ENCODE measurements around the gene CADM1.

DNA sequence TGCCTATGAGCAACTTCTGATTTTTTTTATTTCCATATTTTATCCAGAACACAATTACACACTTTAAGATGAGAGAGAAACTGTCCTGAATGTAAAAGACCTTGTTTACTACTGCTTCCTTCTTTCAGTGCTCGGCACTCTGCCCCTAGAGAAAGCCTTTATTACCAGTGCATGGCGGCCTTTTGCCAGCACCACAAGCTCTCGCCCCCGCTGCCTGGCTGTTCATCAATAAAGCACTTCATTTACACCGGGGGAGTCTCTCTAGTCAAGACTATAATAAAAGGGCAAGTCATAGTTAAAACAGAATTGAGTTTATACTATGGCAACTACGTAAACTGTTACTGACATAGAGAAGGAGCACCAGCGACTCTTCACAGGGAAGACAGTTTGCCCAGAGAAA is 259.5 kb downstream of the CADM1 start:
- TF ChIP-seq POLR2A (IDR thresholded peaks at IDR 0.05; ENCODE audit: low read length) (no peak), GATA1 (IDR thresholded peaks at IDR 0.05; ENCODE audit: low read depth, low read length) (no peak)
